HEK293T (cell line): ENCODE data around the gene TGM4.

ENCODE experiments used
- CTBP1 ChIP-seq: fragments of 450-650 bp; IDR thresholded peaks from 2 replicates; pipeline ENCODE4 v1.6.1; 2016; ENCODE audit warnings: borderline replicate concordance
- ELF4 ChIP-seq: fragments of 450-650 bp; IDR thresholded peaks from 2 replicates; pipeline ENCODE4 v1.6.1; 2017; ENCODE audit warnings: antibody characterized with exemption
- FOXA1 ChIP-seq: fragments of 450-650 bp; IDR thresholded peaks from 2 replicates; pipeline ENCODE4 v1.6.1; 2016; ENCODE audit warnings: mild to moderate bottlenecking
- FOXK2 ChIP-seq: fragments of 450-650 bp; IDR thresholded peaks from 2 replicates; pipeline ENCODE4 v1.6.1; 2016; ENCODE audit warnings: mild to moderate bottlenecking
- FOXM1 ChIP-seq: fragments of 450-650 bp; IDR thresholded peaks from 2 replicates; pipeline ENCODE4 v1.6.1; 2017; ENCODE audit warnings: mild to moderate bottlenecking, borderline replicate concordance
- HDGF ChIP-seq: fragments of 450-650 bp; IDR thresholded peaks from 2 replicates; pipeline ENCODE4 v1.6.1; 2017; ENCODE audit warnings: antibody characterized with exemption, borderline replicate concordance
- LEF1 ChIP-seq: fragments of 450-650 bp; IDR thresholded peaks from 2 replicates; pipeline ENCODE4 v1.6.1; 2017; ENCODE audit warnings: mild to moderate bottlenecking, borderline replicate concordance
- PKNOX1 ChIP-seq: fragments of 450-650 bp; IDR thresholded peaks from 2 replicates; pipeline ENCODE4 v1.6.1; 2016
- SP1 ChIP-seq: fragments of 450-650 bp; IDR thresholded peaks from 2 replicates; pipeline ENCODE4 v1.6.1; 2017
- TARDBP ChIP-seq: fragments of 450-650 bp; IDR thresholded peaks from 2 replicates; pipeline ENCODE4 v1.6.1; 2016
- ZNF384 ChIP-seq: fragments of 450-650 bp; IDR thresholded peaks from 2 replicates; pipeline ENCODE4 v1.6.1; 2016

- TF ChIP-seq FOXK2 (no peak), HDGF (no peak), ZNF384 (no peak), TARDBP (no peak), FOXM1 (no peak), ELF4 (no peak), LEF1 (no peak), SP1 (no peak), FOXA1 (no peak), PKNOX1 (no peak), CTBP1 (no peak)
Observed at GRCh38 chr3:44942202-44942921, 68.0 kb downstream of the TGM4 start.
